ENCODE measurements around the gene ADPRH.

ADPRH gene

GRCh38 chr3:119538772-119539171 is 40.5 kb upstream of the ADPRH start:
- no peak overlapping the region for H3K4me3 ChIP-seq (ENCODE audit: low read depth, low read length)
- in situ Hi-C loops (cut with HindIII; ENCODE audit: low sequenced_read_pairs), result no loop called here
- no peak for TF ChIP-seq CTCF (IDR thresholded peaks at IDR 0.05; ENCODE audit: low read depth, low read length, missing control alignments)
- DNase-seq (ENCODE audit: low read depth), result no peak

- DNase-seq (ENCODE audit: low read depth), result no peak
- in situ Hi-C loops (cut with HindIII; ENCODE audit: low sequenced_read_pairs), result no loop called here
- no peak for TF ChIP-seq CTCF (IDR thresholded peaks at IDR 0.05; ENCODE audit: low read depth, low read length, missing control alignments)
- H3K4me3 ChIP-seq (ENCODE audit: low read depth, low read length), result no peak overlapping the region
Observed at GRCh38 chr3:119541547-119541946, 37.7 kb upstream of the ADPRH start.

DNA sequence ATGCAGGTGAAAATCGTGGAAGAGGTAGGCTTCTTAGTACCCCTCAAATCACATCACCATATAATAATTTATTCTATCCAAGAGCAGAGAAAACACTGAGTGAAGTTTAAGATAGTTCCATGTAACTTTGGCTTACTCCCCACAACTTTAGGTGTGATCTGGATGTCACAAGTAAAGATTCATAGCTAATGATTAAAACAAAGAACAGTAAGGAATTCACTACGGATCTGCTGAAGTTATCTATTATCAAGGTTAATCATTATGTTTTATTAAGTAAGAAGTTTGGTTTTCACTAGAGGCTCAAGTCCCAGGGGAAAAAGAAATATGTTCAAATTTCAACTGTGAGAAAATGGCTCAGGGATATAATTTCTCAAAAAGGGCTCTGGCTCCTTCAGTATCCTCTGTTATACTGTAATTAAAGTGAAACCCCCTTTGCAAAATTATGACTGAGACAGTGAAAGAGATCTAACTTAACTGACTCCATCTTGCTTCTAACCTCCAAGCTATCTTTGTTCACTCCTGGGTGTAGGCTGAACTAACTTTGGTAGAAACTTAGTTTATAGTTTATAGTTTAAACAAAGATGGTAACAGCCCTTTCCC is 37.0 kb upstream of the ADPRH start:
- DNase-seq (ENCODE audit: low read depth), result no peak
- TF ChIP-seq CTCF (IDR thresholded peaks at IDR 0.05; ENCODE audit: low read depth, low read length, missing control alignments), result no peak
- no peak overlapping the region for H3K4me3 ChIP-seq (ENCODE audit: low read depth, low read length)
- in situ Hi-C loops (cut with HindIII; ENCODE audit: low sequenced_read_pairs), result no loop called here

DNA sequence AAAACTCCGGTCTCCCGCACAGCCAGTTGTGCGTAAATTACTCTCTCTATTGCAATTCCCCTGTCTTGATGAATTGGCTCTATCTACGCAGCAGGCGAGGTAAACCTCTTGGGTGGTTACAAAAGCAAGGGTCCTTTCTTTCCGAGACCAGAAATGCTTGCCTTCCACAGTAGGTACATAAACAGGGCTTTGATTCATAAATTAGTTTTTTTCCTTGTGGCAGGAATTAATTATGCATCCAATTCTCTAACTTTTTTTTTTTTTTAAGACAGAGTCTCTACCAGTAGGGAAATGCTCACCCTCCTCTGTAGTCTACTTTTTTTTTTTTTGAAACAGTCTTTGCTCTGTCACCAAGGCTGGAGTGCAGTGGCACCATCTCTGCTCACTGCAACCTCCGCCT is 36.1 kb upstream of the ADPRH start:
- no peak overlapping the region for H3K4me3 ChIP-seq (ENCODE audit: low read depth, low read length)
- DNase-seq (ENCODE audit: low read depth), result no peak
- no peak for TF ChIP-seq CTCF (IDR thresholded peaks at IDR 0.05; ENCODE audit: low read depth, low read length, missing control alignments)
- in situ Hi-C loops (cut with HindIII; ENCODE audit: low sequenced_read_pairs), result no loop called here

DNA sequence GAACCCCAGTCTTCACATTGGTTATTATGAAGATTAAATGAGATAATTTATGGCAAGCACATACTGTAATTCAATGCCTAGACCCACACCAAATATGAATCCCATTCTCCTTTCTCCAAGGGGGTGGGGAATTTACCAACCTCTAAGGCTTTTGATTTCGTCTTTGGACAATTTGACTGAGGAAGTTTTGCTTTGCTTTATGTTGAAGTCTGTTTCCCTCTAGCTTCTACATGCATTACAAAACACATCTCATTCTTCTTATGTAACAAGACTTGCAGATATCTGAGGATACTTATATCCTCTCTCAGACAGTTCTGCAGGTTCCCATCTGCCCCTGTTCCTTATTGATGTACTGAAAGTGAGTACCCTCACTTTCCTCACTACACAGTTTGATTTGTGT is 32.1 kb upstream of the ADPRH start:
- in situ Hi-C loops (cut with HindIII; ENCODE audit: low sequenced_read_pairs), result no loop called here
- no peak for TF ChIP-seq CTCF (IDR thresholded peaks at IDR 0.05; ENCODE audit: low read depth, low read length, missing control alignments)
- DNase-seq (ENCODE audit: low read depth), result no peak
- H3K4me3 ChIP-seq (ENCODE audit: low read depth, low read length), result no peak overlapping the region

- in situ Hi-C loops (cut with HindIII; ENCODE audit: low sequenced_read_pairs), result no loop called here
- no peak for TF ChIP-seq CTCF (IDR thresholded peaks at IDR 0.05; ENCODE audit: low read depth, low read length, missing control alignments)
- H3K4me3 ChIP-seq (ENCODE audit: low read depth, low read length), result no peak overlapping the region
- no peak for DNase-seq (ENCODE audit: low read depth)
Observed at GRCh38 chr3:119548341-119548740, 31.0 kb upstream of the ADPRH start.
